ENCODE data around the gene CD209. TPM values are rescaled to one million over a fixed set of nuclear protein-coding genes. Genes with fewer than 3 reads are reported as not detected.

CD209 gene
- total and polyA plus RNA-seq, 8 donors = 0.19 to 7.0 (median 0.48) TPM

GRCh38 chr19:7790416-7790815, 43.1 kb upstream of the CD209 start:
- intact Hi-C loops (cut with DNase I) = loop anchor here in 2 of 3 donors (10.0 kb wide), 1 partner anchor 226 kb away; no protein-coding TSS in a partner anchor
- H3K27me3 ChIP-seq = peaks cover 0 to 16% (median 5%) of the 10 kb centered on the region in 4 donors

GRCh38 chr19:7789447-7789846, 42.1 kb upstream of the CD209 start:
- H3K9me3 ChIP-seq = no peaks in the 10 kb centered on the region
- H3K4me3 ChIP-seq = no peak overlapping the region
- intact Hi-C loops (cut with DNase I) = no loop called here
- no peak for FAIRE-seq
- peak in 1 of 6 donors; percentile 53 for DNase-seq
- no peaks in the 10 kb centered on the region for H3K36me3 ChIP-seq
- no peaks in the 10 kb centered on the region for H3K4me1 ChIP-seq
- H3K27ac ChIP-seq = no peak overlapping the region
- TF ChIP-seq CTCF (IDR thresholded peaks at IDR 0.05) = no peak
- peaks cover 0 to 16% (median 5%) of the 10 kb centered on the region in 4 donors for H3K27me3 ChIP-seq
- no peak for ATAC-seq
- WGBS, 2 donors = 5 to 7% methylated on average over 30 to 31 of the region's 31 CpGs

More at GRCh38 chr19:7790416-7790815, 43.1 kb upstream of the CD209 start:
- DNase-seq = no peak
- no peaks in the 10 kb centered on the region for H3K9me3 ChIP-seq
- FAIRE-seq = no peak
- H3K4me1 ChIP-seq = no peaks in the 10 kb centered on the region
- WGBS, 2 donors = 66 to 90% methylated on average over 14 of the region's 14 CpGs
- TF ChIP-seq CTCF (IDR thresholded peaks at IDR 0.05) = no peak
- no peaks in the 10 kb centered on the region for H3K36me3 ChIP-seq
- no peak overlapping the region for H3K4me3 ChIP-seq
- ATAC-seq = no peak
- no peak overlapping the region for H3K27ac ChIP-seq

- ATAC-seq = no peak
- Histone ChIP-seq H3K9me3 (no peaks in the 10 kb centered on the region), H3K27me3 (peaks cover 0 to 16% (median 5%) of the 10 kb centered on the region in 4 donors), H3K27ac (no peak overlapping the region), H3K36me3 (no peaks in the 10 kb centered on the region), H3K4me3 (no peak overlapping the region), H3K4me1 (no peaks in the 10 kb centered on the region)
- intact Hi-C loops (cut with DNase I) = no loop called here
- no peak for FAIRE-seq
- 2 to 3% methylated on average over 19 to 23 of the region's 23 CpGs for WGBS, 2 donors
- no peak for DNase-seq
- no peak for TF ChIP-seq CTCF (IDR thresholded peaks at IDR 0.05)
These were observed 41.6 kb upstream of the CD209 start for GRCh38 chr19:7788933-7789323.

GRCh38 chr19:7788178-7788932, 41.0 kb upstream of the CD209 start:
- H3K9me3 ChIP-seq = no peaks in the 10 kb centered on the region
- no peak overlapping the region for H3K27ac ChIP-seq
- H3K4me3 ChIP-seq = no peak overlapping the region
- 4 to 5% methylated on average over 46 to 67 of the region's 67 CpGs for WGBS, 2 donors
- H3K27me3 ChIP-seq = peaks cover 0 to 16% (median 5%) of the 10 kb centered on the region in 4 donors
- FAIRE-seq = no peak
- H3K36me3 ChIP-seq = no peaks in the 10 kb centered on the region
- ATAC-seq = peak in 2 of 4 donors; percentile 24 to 25
- TF ChIP-seq CTCF (IDR thresholded peaks at IDR 0.05) = no peak
- no peaks in the 10 kb centered on the region for H3K4me1 ChIP-seq
- peak in 1 of 6 donors; percentile 74 for DNase-seq
- intact Hi-C loops (cut with DNase I) = no loop called here

- DNase-seq (peak in 1 of 6 donors; percentile 39), ATAC-seq (peak in 1 of 4 donors; percentile 8), FAIRE-seq (no peak)
- H3K36me3 ChIP-seq = no peaks in the 10 kb centered on the region
- no peak overlapping the region for H3K4me3 ChIP-seq
- no peaks in the 10 kb centered on the region for H3K9me3 ChIP-seq
- H3K27me3 ChIP-seq = peaks cover 0 to 16% (median 5%) of the 10 kb centered on the region in 4 donors
- 11 to 12% methylated on average over 22 of the region's 22 CpGs for WGBS, 2 donors
- H3K27ac ChIP-seq = no peak overlapping the region
- no peaks in the 10 kb centered on the region for H3K4me1 ChIP-seq
- no peak for TF ChIP-seq CTCF (IDR thresholded peaks at IDR 0.05)
- intact Hi-C loops (cut with DNase I) = no loop called here
These were observed 40.4 kb upstream of the CD209 start for GRCh38 chr19:7787602-7788177.
